Gastrocnemius medialis (tissue), 4 donors: ENCODE results near the gene SH3TC1.

Experiments used
- POLR2A ChIP-seq, 2 donors: fragments of 450-650 bp; IDR thresholded peaks; one replicate each; pipeline ENCODE4 v1.6.1; 2017; ENCODE audit warnings: antibody characterized with exemption in 2 of 2, mild to moderate bottlenecking in 2 of 2, moderate library complexity in 2 of 2
- TF ChIP-seq, protein P1 (sequence below), 5 experiments: fragments of 450-650 bp in 3 of 5; fragments of 200-600 bp in 2 of 5; sonication (generic) in 2 of 5; IDR thresholded peaks in 4 of 5; conservative IDR thresholded peaks in 1 of 5; 1 replicate in 4 of 5; 2 replicates in 1 of 5; pipeline ENCODE4 v1.5.1; 2016 to 2019; ENCODE audit warnings: antibody characterized with exemption in 5 of 5, mild to moderate bottlenecking in 3 of 5, moderate library complexity in 3 of 5

GRCh38 chr4:8189551-8190466 lies 9.3 kb upstream of the SH3TC1 start:
- TF ChIP-seq, protein P1, sequence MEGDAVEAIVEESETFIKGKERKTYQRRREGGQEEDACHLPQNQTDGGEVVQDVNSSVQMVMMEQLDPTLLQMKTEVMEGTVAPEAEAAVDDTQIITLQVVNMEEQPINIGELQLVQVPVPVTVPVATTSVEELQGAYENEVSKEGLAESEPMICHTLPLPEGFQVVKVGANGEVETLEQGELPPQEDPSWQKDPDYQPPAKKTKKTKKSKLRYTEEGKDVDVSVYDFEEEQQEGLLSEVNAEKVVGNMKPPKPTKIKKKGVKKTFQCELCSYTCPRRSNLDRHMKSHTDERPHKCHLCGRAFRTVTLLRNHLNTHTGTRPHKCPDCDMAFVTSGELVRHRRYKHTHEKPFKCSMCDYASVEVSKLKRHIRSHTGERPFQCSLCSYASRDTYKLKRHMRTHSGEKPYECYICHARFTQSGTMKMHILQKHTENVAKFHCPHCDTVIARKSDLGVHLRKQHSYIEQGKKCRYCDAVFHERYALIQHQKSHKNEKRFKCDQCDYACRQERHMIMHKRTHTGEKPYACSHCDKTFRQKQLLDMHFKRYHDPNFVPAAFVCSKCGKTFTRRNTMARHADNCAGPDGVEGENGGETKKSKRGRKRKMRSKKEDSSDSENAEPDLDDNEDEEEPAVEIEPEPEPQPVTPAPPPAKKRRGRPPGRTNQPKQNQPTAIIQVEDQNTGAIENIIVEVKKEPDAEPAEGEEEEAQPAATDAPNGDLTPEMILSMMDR (IDR thresholded peaks at IDR 0.05 in 4 of 5, conservative IDR thresholded peaks at IDR 0.05 in 1 of 5) = no peak
- TF ChIP-seq POLR2A (IDR thresholded peaks at IDR 0.05) = no peak
